ENCODE data around the gene MIGA2.

MIGA2 gene

GRCh38 chr9:129054163-129054851 is 17.9 kb downstream of the MIGA2 start:
- no peak overlapping the region for H3K4me2 ChIP-seq (ENCODE audit: low read length)
- H3K4me3 ChIP-seq (ENCODE audit: low read depth, low read length), result no peak overlapping the region
- H3K79me2 ChIP-seq, result no peaks in the 10 kb centered on the region
- no peak overlapping the region for H2AFZ ChIP-seq
- H3K27ac ChIP-seq, result no peak overlapping the region
- H3K9me3 ChIP-seq (ENCODE audit: control insufficient read depth, low read length), result no peaks in the 10 kb centered on the region
- no peak for TF ChIP-seq CTCF (IDR thresholded peaks at IDR 0.05)
- H3K9ac ChIP-seq, result no peak overlapping the region
- no peaks in the 10 kb centered on the region for H3K36me3 ChIP-seq (ENCODE audit: control insufficient read depth, insufficient read depth, low read length)
- no peaks in the 10 kb centered on the region for H3K4me1 ChIP-seq
- H3K27me3 ChIP-seq (ENCODE audit: control insufficient read depth, insufficient read depth, low read length), result no peaks in the 10 kb centered on the region

GRCh38 chr9:129058965-129059795 is 22.8 kb downstream of the MIGA2 start:
- no peak overlapping the region for H3K9ac ChIP-seq
- H3K79me2 ChIP-seq, result no peaks in the 10 kb centered on the region
- H3K4me1 ChIP-seq, result no peaks in the 10 kb centered on the region
- no peak overlapping the region for H3K4me3 ChIP-seq (ENCODE audit: low read depth, low read length)
- no peak overlapping the region for H3K27ac ChIP-seq
- H3K9me3 ChIP-seq (ENCODE audit: control insufficient read depth, low read length), result no peaks in the 10 kb centered on the region
- H3K27me3 ChIP-seq (ENCODE audit: control insufficient read depth, insufficient read depth, low read length), result no peaks in the 10 kb centered on the region
- no peak overlapping the region for H2AFZ ChIP-seq
- H3K4me2 ChIP-seq (ENCODE audit: low read length), result no peak overlapping the region
- no peaks in the 10 kb centered on the region for H3K36me3 ChIP-seq (ENCODE audit: control insufficient read depth, insufficient read depth, low read length)
- no peak for TF ChIP-seq CTCF (IDR thresholded peaks at IDR 0.05)

- Histone ChIP-seq H3K27ac (no peak overlapping the region), H3K4me2 (ENCODE audit: low read length) (no peak overlapping the region), H3K4me3 (ENCODE audit: low read depth, low read length) (no peak overlapping the region), H3K79me2 (no peaks in the 10 kb centered on the region), H2AFZ (no peak overlapping the region), H3K4me1 (no peaks in the 10 kb centered on the region), H3K9me3 (ENCODE audit: control insufficient read depth, low read length) (no peaks in the 10 kb centered on the region), H3K36me3 (ENCODE audit: control insufficient read depth, insufficient read depth, low read length) (no peaks in the 10 kb centered on the region), H3K27me3 (ENCODE audit: control insufficient read depth, insufficient read depth, low read length) (no peaks in the 10 kb centered on the region), H3K9ac (no peak overlapping the region)
- no peak for TF ChIP-seq CTCF (IDR thresholded peaks at IDR 0.05)
Observed at GRCh38 chr9:129059796-129060785, 23.7 kb downstream of the MIGA2 start.

- no peak overlapping the region for H3K9ac ChIP-seq
- no peak for TF ChIP-seq CTCF (IDR thresholded peaks at IDR 0.05)
- H3K36me3 ChIP-seq (ENCODE audit: control insufficient read depth, insufficient read depth, low read length), result no peaks in the 10 kb centered on the region
- H2AFZ ChIP-seq, result no peak overlapping the region
- H3K27me3 ChIP-seq (ENCODE audit: control insufficient read depth, insufficient read depth, low read length), result no peaks in the 10 kb centered on the region
- no peak overlapping the region for H3K4me3 ChIP-seq (ENCODE audit: low read depth, low read length)
- no peaks in the 10 kb centered on the region for H3K9me3 ChIP-seq (ENCODE audit: control insufficient read depth, low read length)
- H3K4me2 ChIP-seq (ENCODE audit: low read length), result no peak overlapping the region
- H3K79me2 ChIP-seq, result no peaks in the 10 kb centered on the region
- no peaks in the 10 kb centered on the region for H3K4me1 ChIP-seq
- no peak overlapping the region for H3K27ac ChIP-seq
Observed at GRCh38 chr9:129060991-129061390, 24.6 kb downstream of the MIGA2 start.
